ENCODE data around the gene ZMIZ1. TPM values are rescaled to one million over a fixed set of nuclear protein-coding genes. Genes with fewer than 3 reads are reported as not detected.

ZMIZ1 gene
- total and polyA plus RNA-seq, 5 donors from 2014 or later = 1.5 to 34.8 (median 2.2) TPM

GRCh38 chr10:79183468-79183865 is 114.7 kb downstream of the ZMIZ1 start:
- Mint-ChIP-seq H3K4me1 (peaks cover 0 to 4% (median 0%) of the 10 kb centered on the region in 4 donors), H3K27ac (peak overlapping the region in 1 of 3 donors; percentile 65), H3K27me3 (no peaks in the 10 kb centered on the region), H3K36me3 (peaks cover 9% of the 10 kb centered on the region), H3K9me3 (no peaks in the 10 kb centered on the region), H3K4me3 (no peak overlapping the region)
- H3K36me3 ChIP-seq (ENCODE audit: control insufficient read depth, insufficient read depth, low read length) = no peaks in the 10 kb centered on the region
- H3K9me3 ChIP-seq (ENCODE audit: control insufficient read depth in 2 of 2, low read length in 2 of 2) = no peaks in the 10 kb centered on the region
- no peak overlapping the region for H3K27ac ChIP-seq (ENCODE audit: insufficient read depth, low read length, poor library complexity, severe bottlenecking)
- H3K4me3 ChIP-seq (ENCODE audit: low read depth, low read length) = no peak overlapping the region
- no peak for DNase-seq
- no peak for ATAC-seq (ENCODE audit: low read depth in 2 of 2)
- no peaks in the 10 kb centered on the region for H3K27me3 ChIP-seq (ENCODE audit: control insufficient read depth, insufficient read depth, low read length)
- no peaks in the 10 kb centered on the region for H3K4me1 ChIP-seq (ENCODE audit: control insufficient read depth, insufficient read depth, low read length, poor library complexity, severe bottlenecking)

GRCh38 chr10:79184145-79184625 is 115.4 kb downstream of the ZMIZ1 start:
- ATAC-seq (ENCODE audit: low read depth in 2 of 2) = no peak
- no peaks in the 10 kb centered on the region for H3K4me1 ChIP-seq (ENCODE audit: control insufficient read depth, insufficient read depth, low read length, poor library complexity, severe bottlenecking)
- H3K27me3 ChIP-seq (ENCODE audit: control insufficient read depth, insufficient read depth, low read length) = no peaks in the 10 kb centered on the region
- no peak for DNase-seq
- no peaks in the 10 kb centered on the region for H3K9me3 Mint-ChIP-seq
- H3K27me3 Mint-ChIP-seq = no peaks in the 10 kb centered on the region
- H3K4me3 Mint-ChIP-seq = no peak overlapping the region
- H3K27ac Mint-ChIP-seq = peak overlapping the region in 1 of 3 donors; percentile 65
- no peak overlapping the region for H3K27ac ChIP-seq (ENCODE audit: insufficient read depth, low read length, poor library complexity, severe bottlenecking)
- H3K36me3 Mint-ChIP-seq = peaks cover 9% of the 10 kb centered on the region
- H3K9me3 ChIP-seq (ENCODE audit: control insufficient read depth in 2 of 2, low read length in 2 of 2) = no peaks in the 10 kb centered on the region
- peaks cover 0 to 4% (median 0%) of the 10 kb centered on the region in 4 donors for H3K4me1 Mint-ChIP-seq
- no peaks in the 10 kb centered on the region for H3K36me3 ChIP-seq (ENCODE audit: control insufficient read depth, insufficient read depth, low read length)
- H3K4me3 ChIP-seq (ENCODE audit: low read depth, low read length) = no peak overlapping the region

GRCh38 chr10:79184657-79185056 is 115.9 kb downstream of the ZMIZ1 start:
- no peak overlapping the region for H3K27ac Mint-ChIP-seq
- DNase-seq = no peak
- H3K4me3 Mint-ChIP-seq = no peak overlapping the region
- ATAC-seq (ENCODE audit: low read depth in 2 of 2) = no peak
- H3K9me3 ChIP-seq (ENCODE audit: control insufficient read depth in 2 of 2, low read length in 2 of 2) = no peaks in the 10 kb centered on the region
- H3K27me3 Mint-ChIP-seq = no peaks in the 10 kb centered on the region
- no peak overlapping the region for H3K4me3 ChIP-seq (ENCODE audit: low read depth, low read length)
- H3K4me1 Mint-ChIP-seq = peaks cover 0 to 4% (median 0%) of the 10 kb centered on the region in 4 donors
- no peaks in the 10 kb centered on the region for H3K9me3 Mint-ChIP-seq
- no peaks in the 10 kb centered on the region for H3K36me3 ChIP-seq (ENCODE audit: control insufficient read depth, insufficient read depth, low read length)
- H3K27ac ChIP-seq (ENCODE audit: insufficient read depth, low read length, poor library complexity, severe bottlenecking) = no peak overlapping the region
- peaks cover 9% of the 10 kb centered on the region for H3K36me3 Mint-ChIP-seq
- no peaks in the 10 kb centered on the region for H3K4me1 ChIP-seq (ENCODE audit: control insufficient read depth, insufficient read depth, low read length, poor library complexity, severe bottlenecking)
- H3K27me3 ChIP-seq (ENCODE audit: control insufficient read depth, insufficient read depth, low read length) = no peaks in the 10 kb centered on the region

- Mint-ChIP-seq H3K4me1 (peaks cover 0 to 4% (median 0%) of the 10 kb centered on the region in 4 donors), H3K4me3 (no peak overlapping the region), H3K27me3 (no peaks in the 10 kb centered on the region), H3K27ac (peak overlapping the region in 1 of 3 donors; percentile 65), H3K9me3 (no peaks in the 10 kb centered on the region), H3K36me3 (peaks cover 9% of the 10 kb centered on the region)
- Histone ChIP-seq H3K36me3 (ENCODE audit: control insufficient read depth, insufficient read depth, low read length) (no peaks in the 10 kb centered on the region), H3K27ac (ENCODE audit: insufficient read depth, low read length, poor library complexity, severe bottlenecking) (no peak overlapping the region), H3K4me1 (ENCODE audit: control insufficient read depth, insufficient read depth, low read length, poor library complexity, severe bottlenecking) (no peaks in the 10 kb centered on the region), H3K27me3 (ENCODE audit: control insufficient read depth, insufficient read depth, low read length) (no peaks in the 10 kb centered on the region), H3K9me3 (ENCODE audit: control insufficient read depth in 2 of 2, low read length in 2 of 2) (no peaks in the 10 kb centered on the region), H3K4me3 (ENCODE audit: low read depth, low read length) (no peak overlapping the region)
- DNase-seq = no peak
- ATAC-seq (ENCODE audit: low read depth in 2 of 2) = no peak
Measured at GRCh38 chr10:79185067-79185774, 116.5 kb downstream of the ZMIZ1 start.

- no peak overlapping the region for H3K27ac ChIP-seq (ENCODE audit: insufficient read depth, low read length, poor library complexity, severe bottlenecking)
- DNase-seq = no peak
- peaks cover 0 to 4% (median 0%) of the 10 kb centered on the region in 4 donors for H3K4me1 Mint-ChIP-seq
- H3K4me1 ChIP-seq (ENCODE audit: control insufficient read depth, insufficient read depth, low read length, poor library complexity, severe bottlenecking) = no peaks in the 10 kb centered on the region
- H3K27ac Mint-ChIP-seq = peak overlapping the region in 1 of 3 donors; percentile 65
- H3K9me3 Mint-ChIP-seq = no peaks in the 10 kb centered on the region
- no peaks in the 10 kb centered on the region for H3K9me3 ChIP-seq (ENCODE audit: control insufficient read depth in 2 of 2, low read length in 2 of 2)
- no peaks in the 10 kb centered on the region for H3K27me3 ChIP-seq (ENCODE audit: control insufficient read depth, insufficient read depth, low read length)
- no peak overlapping the region for H3K4me3 ChIP-seq (ENCODE audit: low read depth, low read length)
- H3K4me3 Mint-ChIP-seq = no peak overlapping the region
- no peaks in the 10 kb centered on the region for H3K36me3 ChIP-seq (ENCODE audit: control insufficient read depth, insufficient read depth, low read length)
- no peaks in the 10 kb centered on the region for H3K27me3 Mint-ChIP-seq
- no peak for ATAC-seq (ENCODE audit: low read depth in 2 of 2)
- peaks cover 9% of the 10 kb centered on the region for H3K36me3 Mint-ChIP-seq
Measured at GRCh38 chr10:79185796-79186374, 117.1 kb downstream of the ZMIZ1 start.

GRCh38 chr10:79186486-79187120 is 117.8 kb downstream of the ZMIZ1 start:
- ATAC-seq (ENCODE audit: low read depth in 2 of 2) = no peak
- H3K27ac Mint-ChIP-seq = peak overlapping the region in 2 of 3 donors; percentile 68 to 84

GRCh38 chr10:79187121-79187940 is 118.6 kb downstream of the ZMIZ1 start:
- H3K27ac ChIP-seq (ENCODE audit: insufficient read depth, low read length, poor library complexity, severe bottlenecking) = no peak overlapping the region
- H3K27me3 ChIP-seq (ENCODE audit: control insufficient read depth, insufficient read depth, low read length) = no peaks in the 10 kb centered on the region
- Mint-ChIP-seq H3K27ac (peak overlapping the region in 2 of 3 donors; percentile 68 to 84), H3K36me3 (peaks cover 9% of the 10 kb centered on the region), H3K9me3 (no peaks in the 10 kb centered on the region), H3K4me3 (no peak overlapping the region), H3K27me3 (no peaks in the 10 kb centered on the region), H3K4me1 (peaks cover 0 to 4% (median 0%) of the 10 kb centered on the region in 4 donors)
- H3K9me3 ChIP-seq (ENCODE audit: control insufficient read depth in 2 of 2, low read length in 2 of 2) = no peaks in the 10 kb centered on the region
- H3K36me3 ChIP-seq (ENCODE audit: control insufficient read depth, insufficient read depth, low read length) = no peaks in the 10 kb centered on the region
- DNase-seq = no peak
- no peak overlapping the region for H3K4me3 ChIP-seq (ENCODE audit: low read depth, low read length)
- H3K4me1 ChIP-seq (ENCODE audit: control insufficient read depth, insufficient read depth, low read length, poor library complexity, severe bottlenecking) = no peaks in the 10 kb centered on the region
- ATAC-seq (ENCODE audit: low read depth in 2 of 2) = no peak

More at GRCh38 chr10:79186486-79187120, 117.8 kb downstream of the ZMIZ1 start:
- Mint-ChIP-seq H3K27me3 (no peaks in the 10 kb centered on the region), H3K36me3 (peaks cover 9% of the 10 kb centered on the region), H3K9me3 (no peaks in the 10 kb centered on the region), H3K4me3 (no peak overlapping the region), H3K4me1 (peaks cover 0 to 4% (median 0%) of the 10 kb centered on the region in 4 donors)
- no peaks in the 10 kb centered on the region for H3K27me3 ChIP-seq (ENCODE audit: control insufficient read depth, insufficient read depth, low read length)
- H3K9me3 ChIP-seq (ENCODE audit: control insufficient read depth in 2 of 2, low read length in 2 of 2) = no peaks in the 10 kb centered on the region
- no peak overlapping the region for H3K27ac ChIP-seq (ENCODE audit: insufficient read depth, low read length, poor library complexity, severe bottlenecking)
- no peak for DNase-seq
- no peaks in the 10 kb centered on the region for H3K4me1 ChIP-seq (ENCODE audit: control insufficient read depth, insufficient read depth, low read length, poor library complexity, severe bottlenecking)
- H3K4me3 ChIP-seq (ENCODE audit: low read depth, low read length) = no peak overlapping the region
- H3K36me3 ChIP-seq (ENCODE audit: control insufficient read depth, insufficient read depth, low read length) = no peaks in the 10 kb centered on the region

Data from CD4-positive, CD25-positive, alpha-beta regulatory T cell (primary cell).